ENCODE results near the gene FAT1. TPM values are rescaled to one million over a fixed set of nuclear protein-coding genes. Genes with fewer than 3 reads are reported as not detected.

The FAT1 gene
- total and polyA plus RNA-seq, 2 donors (not counting 1 experiment from before 2014, with no cell fraction given) = 151 to 729 TPM

DNA sequence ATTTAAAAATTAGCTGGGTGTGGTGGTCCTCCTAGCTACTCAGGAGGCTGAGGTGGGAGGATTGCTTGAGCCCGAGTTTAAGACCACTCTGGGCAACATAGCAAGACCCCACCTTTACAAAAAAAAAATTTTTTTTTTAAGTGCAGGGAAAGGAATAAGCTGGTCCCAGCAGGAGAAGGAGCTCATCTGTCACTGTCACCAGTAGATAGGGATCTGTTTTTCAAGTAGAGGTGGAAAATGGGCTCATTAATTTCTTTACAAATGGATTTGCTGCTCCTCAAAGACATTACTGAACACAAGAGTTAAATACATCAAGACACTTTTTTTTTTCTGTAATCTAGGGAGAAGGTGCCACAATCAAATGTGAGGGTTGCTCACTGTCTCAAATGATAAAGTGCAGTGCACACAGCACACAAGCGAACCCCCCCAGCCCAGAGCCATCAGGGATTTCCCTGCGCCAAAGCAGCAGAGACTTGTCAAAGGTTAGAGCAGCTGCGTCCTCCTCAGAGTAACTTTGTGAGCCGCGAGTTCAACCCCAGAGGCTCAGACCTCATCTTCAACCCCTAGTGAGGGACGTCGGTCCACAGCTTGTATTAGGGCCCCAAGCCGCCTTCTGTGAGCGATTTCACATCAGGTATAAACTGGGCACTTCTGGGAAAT lies 154.0 kb downstream of the FAT1 start:
- Histone ChIP-seq H3K27me3 (ENCODE audit: control insufficient read depth, insufficient read depth, low read length) (no peaks in the 10 kb centered on the region), H3K9ac (ENCODE audit: insufficient read depth, low read length) (no peak overlapping the region), H3K4me2 (ENCODE audit: extremely low read depth, insufficient read depth, low read length) (peak overlapping the region; percentile 83), H3K27ac (ENCODE audit: insufficient read depth, low read length) (no peak overlapping the region), H2AFZ (ENCODE audit: low read length) (peak overlapping the region; percentile 25), H3K36me3 (ENCODE audit: control insufficient read depth, insufficient read depth, low read length) (no peaks in the 10 kb centered on the region), H3K9me3 (ENCODE audit: control insufficient read depth, insufficient read depth, low read depth, low read length) (no peaks in the 10 kb centered on the region), H4K20me1 (ENCODE audit: control insufficient read depth, extremely low read depth, insufficient read depth, low read length) (no peaks in the 10 kb centered on the region), H3K4me1 (ENCODE audit: control insufficient read depth, extremely low read depth, insufficient read depth, low read length) (no peaks in the 10 kb centered on the region), H3K79me2 (ENCODE audit: control insufficient read depth, insufficient read depth, low read length) (no peaks in the 10 kb centered on the region), H3K4me3 (replicated peaks in 1 of 4; ENCODE audit: control extremely low read depth in 1 of 4, insufficient read depth in 1 of 4, low read depth in 3 of 4, low read length in 4 of 4) (peak overlapping the region in 3 of 4 experiments; percentile 25 to 55 (median 48))
- TF ChIP-seq EZH2 (IDR thresholded peaks at IDR 0.05; ENCODE audit: low read length, missing control alignments) = no peak
- TF ChIP-seq, protein P1, sequence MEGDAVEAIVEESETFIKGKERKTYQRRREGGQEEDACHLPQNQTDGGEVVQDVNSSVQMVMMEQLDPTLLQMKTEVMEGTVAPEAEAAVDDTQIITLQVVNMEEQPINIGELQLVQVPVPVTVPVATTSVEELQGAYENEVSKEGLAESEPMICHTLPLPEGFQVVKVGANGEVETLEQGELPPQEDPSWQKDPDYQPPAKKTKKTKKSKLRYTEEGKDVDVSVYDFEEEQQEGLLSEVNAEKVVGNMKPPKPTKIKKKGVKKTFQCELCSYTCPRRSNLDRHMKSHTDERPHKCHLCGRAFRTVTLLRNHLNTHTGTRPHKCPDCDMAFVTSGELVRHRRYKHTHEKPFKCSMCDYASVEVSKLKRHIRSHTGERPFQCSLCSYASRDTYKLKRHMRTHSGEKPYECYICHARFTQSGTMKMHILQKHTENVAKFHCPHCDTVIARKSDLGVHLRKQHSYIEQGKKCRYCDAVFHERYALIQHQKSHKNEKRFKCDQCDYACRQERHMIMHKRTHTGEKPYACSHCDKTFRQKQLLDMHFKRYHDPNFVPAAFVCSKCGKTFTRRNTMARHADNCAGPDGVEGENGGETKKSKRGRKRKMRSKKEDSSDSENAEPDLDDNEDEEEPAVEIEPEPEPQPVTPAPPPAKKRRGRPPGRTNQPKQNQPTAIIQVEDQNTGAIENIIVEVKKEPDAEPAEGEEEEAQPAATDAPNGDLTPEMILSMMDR (conservative IDR thresholded peaks at IDR 0.05 in 1 of 2, IDR thresholded peaks at IDR 0.05 in 1 of 2; ENCODE audit: low read depth in 1 of 2, low read length in 2 of 2) = no peak
- DNase-seq (ENCODE audit: low read depth in 2 of 2) = no peak

DNA sequence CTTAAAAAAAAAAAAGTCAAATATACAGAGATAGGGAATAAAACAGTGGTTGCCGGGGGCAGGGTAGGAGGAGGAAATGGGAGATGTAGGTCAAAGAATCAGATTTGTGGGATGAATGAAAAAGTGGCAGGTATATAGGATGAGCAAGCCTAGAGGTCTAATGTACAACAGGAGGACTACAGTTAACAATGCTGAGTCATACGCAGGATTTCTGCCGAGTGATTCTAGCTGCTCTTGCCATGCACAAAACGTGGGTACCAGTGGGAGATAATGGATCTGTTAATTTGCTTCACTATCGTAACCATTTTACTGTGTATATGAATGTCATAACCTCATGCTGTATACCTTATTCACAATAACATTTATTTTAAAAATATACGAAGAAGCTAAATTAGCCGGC lies 157.6 kb downstream of the FAT1 start:
- TF ChIP-seq, protein P1 (conservative IDR thresholded peaks at IDR 0.05 in 1 of 2, IDR thresholded peaks at IDR 0.05 in 1 of 2; ENCODE audit: low read depth in 1 of 2, low read length in 2 of 2) = no peak
- TF ChIP-seq EZH2 (IDR thresholded peaks at IDR 0.05; ENCODE audit: low read length, missing control alignments) = no peak
- H3K36me3 ChIP-seq (ENCODE audit: control insufficient read depth, insufficient read depth, low read length) = no peaks in the 10 kb centered on the region
- H3K9ac ChIP-seq (ENCODE audit: insufficient read depth, low read length) = no peak overlapping the region

DNA sequence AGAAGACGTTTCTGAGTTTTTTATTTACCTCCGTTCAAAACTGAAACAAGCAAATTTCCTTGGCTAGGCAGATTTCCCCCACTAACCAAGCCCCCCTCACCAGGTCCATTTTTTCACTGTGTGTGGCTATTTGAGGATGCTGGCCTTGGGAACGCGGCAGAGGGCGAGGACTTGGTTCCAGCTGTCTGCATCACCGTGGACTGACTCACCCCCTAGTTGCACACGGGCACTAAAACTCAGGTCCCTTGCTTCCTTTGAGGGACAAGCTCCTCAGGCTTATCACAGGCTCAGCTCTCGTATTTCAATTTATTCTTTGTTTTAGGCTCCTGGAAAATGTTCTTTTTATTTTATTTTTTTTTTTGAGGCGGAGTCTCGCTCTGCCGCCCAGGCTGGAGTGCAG lies 159.9 kb downstream of the FAT1 start:
- Histone ChIP-seq H3K4me3 (replicated peaks in 1 of 4; ENCODE audit: control extremely low read depth in 1 of 4, insufficient read depth in 1 of 4, low read depth in 3 of 4, low read length in 4 of 4) (no peak overlapping the region), H3K27ac (ENCODE audit: insufficient read depth, low read length) (no peak overlapping the region), H4K20me1 (ENCODE audit: control insufficient read depth, extremely low read depth, insufficient read depth, low read length) (no peaks in the 10 kb centered on the region), H3K27me3 (ENCODE audit: control insufficient read depth, insufficient read depth, low read length) (no peaks in the 10 kb centered on the region), H3K9me3 (ENCODE audit: control insufficient read depth, insufficient read depth, low read depth, low read length) (no peaks in the 10 kb centered on the region), H3K9ac (ENCODE audit: insufficient read depth, low read length) (no peak overlapping the region), H3K4me1 (ENCODE audit: control insufficient read depth, extremely low read depth, insufficient read depth, low read length) (no peaks in the 10 kb centered on the region), H3K4me2 (ENCODE audit: extremely low read depth, insufficient read depth, low read length) (no peak overlapping the region), H3K79me2 (ENCODE audit: control insufficient read depth, insufficient read depth, low read length) (no peaks in the 10 kb centered on the region), H3K36me3 (ENCODE audit: control insufficient read depth, insufficient read depth, low read length) (no peaks in the 10 kb centered on the region), H2AFZ (ENCODE audit: low read length) (no peak overlapping the region)
- DNase-seq (ENCODE audit: low read depth in 2 of 2) = no peak
- TF ChIP-seq, protein P1 (conservative IDR thresholded peaks at IDR 0.05 in 1 of 2, IDR thresholded peaks at IDR 0.05 in 1 of 2; ENCODE audit: low read depth in 1 of 2, low read length in 2 of 2) = no peak
- no peak for TF ChIP-seq EZH2 (IDR thresholded peaks at IDR 0.05; ENCODE audit: low read length, missing control alignments)

More for the DNA sequence above, 157.6 kb downstream of the FAT1 start:
- no peak overlapping the region for H2AFZ ChIP-seq (ENCODE audit: low read length)
- no peaks in the 10 kb centered on the region for H3K27me3 ChIP-seq (ENCODE audit: control insufficient read depth, insufficient read depth, low read length)
- no peak overlapping the region for H3K27ac ChIP-seq (ENCODE audit: insufficient read depth, low read length)
- no peaks in the 10 kb centered on the region for H3K4me1 ChIP-seq (ENCODE audit: control insufficient read depth, extremely low read depth, insufficient read depth, low read length)
- H3K4me2 ChIP-seq (ENCODE audit: extremely low read depth, insufficient read depth, low read length) = no peak overlapping the region
- no peaks in the 10 kb centered on the region for H3K79me2 ChIP-seq (ENCODE audit: control insufficient read depth, insufficient read depth, low read length)
- H4K20me1 ChIP-seq (ENCODE audit: control insufficient read depth, extremely low read depth, insufficient read depth, low read length) = no peaks in the 10 kb centered on the region
- no peak overlapping the region for H3K4me3 ChIP-seq (replicated peaks in 1 of 4; ENCODE audit: control extremely low read depth in 1 of 4, insufficient read depth in 1 of 4, low read depth in 3 of 4, low read length in 4 of 4)
- no peaks in the 10 kb centered on the region for H3K9me3 ChIP-seq (ENCODE audit: control insufficient read depth, insufficient read depth, low read depth, low read length)
- no peak for DNase-seq (ENCODE audit: low read depth in 2 of 2)

Measured in fibroblast of lung (primary cell).